Endothelial cell of umbilical vein (primary cell): ENCODE data around the gene CYP3A4. TPM values are rescaled to one million over a fixed set of nuclear protein-coding genes. Genes with fewer than 3 reads are reported as not detected.
"Not testable (repeated sequence)": the region's sequence is repeated elsewhere in the genome, so short reads cannot be mapped to it uniquely, and the experiment has no call there.

Source experiments
- BruUV-seq: library from RNA; stranded (reverse); fragments of 400-500 nt; replicated peaks from 2 replicates; lab custom pipeline; 2021; lab: Mats Ljungman, UMichigan
- CTCF ChIA-PET: fragments of 300-600, 350-600 bp; sonication (Branson Sonifier 250); formaldehyde crosslinking; loops from one replicate; lab custom pipeline; 2021; ENCODE audit warnings: antibody characterized with exemption, inconsistent platforms; lab: Charles Lee
- POLR2A ChIA-PET: fragments of 300-600, 350-600 bp; sonication (Branson Sonifier 250); formaldehyde crosslinking; loops from one replicate; lab custom pipeline; 2021; ENCODE audit warnings: antibody characterized with exemption, inconsistent platforms; lab: Charles Lee
- DNase-seq: peaks from one replicate; pipeline ENCODE4 v3.0.0-alpha.2; 2011; ENCODE audit warnings: low read depth, low spot score
- FAIRE-seq: peaks from 2 replicates; lab custom pipeline; 2011; peaks lifted over from hg19 to GRCh38; lab: Jason Lieb, UNC
- H2AFZ ChIP-seq: 2 replicates; pipeline ENCODE4 v1.6.0; 2012; ENCODE audit warnings: low read depth, low read length, control low read depth, inconsistent platforms
- H3K27ac ChIP-seq: 2 replicates; pipeline ENCODE4 v1.5.1; 2011; ENCODE audit warnings: low read depth, mild to moderate bottlenecking, control low read depth, low read length, moderate library complexity; ENCODE audit not compliant: insufficient read depth
- H3K27me3 ChIP-seq, 2 experiments: 2 replicates each; pipeline versions ENCODE4 v1.6.0 to v1.6.1; 2011; ENCODE audit warnings: low read length in 2 of 2, mixed read lengths in 1 of 2; ENCODE audit not compliant: control insufficient read depth in 2 of 2, insufficient read depth in 2 of 2
- H3K36me3 ChIP-seq, 2 experiments: 2 replicates in 1 of 2; 3 replicates in 1 of 2; pipeline ENCODE4 v1.5.1; 2011; ENCODE audit warnings: low read length in 2 of 2, mild to moderate bottlenecking in 1 of 2, moderate library complexity in 1 of 2; ENCODE audit not compliant: control insufficient read depth in 2 of 2, insufficient read depth in 2 of 2; ENCODE audit errors: extremely low read depth in 1 of 2
- H3K4me1 ChIP-seq: 3 replicates; pipeline ENCODE4 v1.5.1; 2011; ENCODE audit warnings: mild to moderate bottlenecking, low read length; ENCODE audit not compliant: control insufficient read depth, insufficient read depth; ENCODE audit errors: extremely low read depth
- H3K4me2 ChIP-seq: 2 replicates; pipeline ENCODE4 v1.6.1; 2011; ENCODE audit warnings: low read length, control low read depth, mixed read lengths; ENCODE audit not compliant: insufficient read depth
- H3K4me3 ChIP-seq, 3 experiments: fragments of 200-600 bp in 1 of 3; sonication (generic), shearing (Covaris generic) in 1 of 3; replicated peaks in 1 of 3; 2 replicates each; pipeline ENCODE4 v1.5.1; 2011 to 2016; ENCODE audit warnings: control low read depth in 3 of 3, low read length in 3 of 3, mild to moderate bottlenecking in 2 of 3, inconsistent platforms in 1 of 3, low read depth in 1 of 3, moderate library complexity in 1 of 3; ENCODE audit not compliant: insufficient read depth in 1 of 3
- H3K79me2 ChIP-seq: 2 replicates; pipeline ENCODE4 v1.6.0; 2012; ENCODE audit warnings: low read length, inconsistent platforms; ENCODE audit not compliant: control insufficient read depth, insufficient read depth
- H3K9ac ChIP-seq: replicated peaks from 2 replicates; pipeline ENCODE3; 2011; ENCODE audit warnings: low read length, control low read depth; ENCODE audit not compliant: insufficient read depth; ENCODE audit errors: extremely low read depth
- H3K9me1 ChIP-seq: replicated peaks from 3 replicates; pipeline ENCODE4 v1.6.0; 2011; ENCODE audit warnings: mild to moderate bottlenecking, low read length; ENCODE audit not compliant: control insufficient read depth, insufficient read depth; ENCODE audit errors: extremely low read depth
- H3K9me3 ChIP-seq: replicated peaks from 2 replicates; pipeline ENCODE4 v1.5.1; 2012; ENCODE audit warnings: low read length, inconsistent platforms; ENCODE audit not compliant: control insufficient read depth, insufficient read depth
- H4K20me1 ChIP-seq: replicated peaks from 2 replicates; pipeline ENCODE3; 2011; ENCODE audit warnings: mild to moderate bottlenecking, low read length; ENCODE audit not compliant: control insufficient read depth, insufficient read depth; ENCODE audit errors: extremely low read depth
- CTCF ChIP-seq, 2 donors: IDR thresholded peaks; 1 replicate in 1 of 2; 2 replicates in 1 of 2; pipeline ENCODE4 v1.5.1; 2011; ENCODE audit warnings: low read length in 2 of 2, mild to moderate bottlenecking in 2 of 2, moderate library complexity in 2 of 2, control low read depth in 1 of 2, inconsistent platforms in 1 of 2, low read depth in 1 of 2; ENCODE audit not compliant: insufficient read depth in 1 of 2; ENCODE audit errors: extremely low read depth in 1 of 2
- EZH2 ChIP-seq: IDR thresholded peaks from 2 replicates; pipeline ENCODE4 v1.6.1; 2012; ENCODE audit warnings: borderline replicate concordance, low read depth, mild to moderate bottlenecking, moderate library complexity, low read length, inconsistent platforms; ENCODE audit not compliant: severe bottlenecking
- FOS ChIP-seq: IDR thresholded peaks from 2 replicates; pipeline ENCODE4 v1.6.1; 2011; ENCODE audit warnings: mild to moderate bottlenecking, low read length, moderate library complexity, borderline replicate concordance; ENCODE audit not compliant: insufficient read depth
- GATA2 ChIP-seq: IDR thresholded peaks from 2 replicates; pipeline ENCODE4 v1.7.0; 2011; ENCODE audit warnings: low read depth, mild to moderate bottlenecking, moderate library complexity, mixed read lengths, low read length; ENCODE audit not compliant: insufficient read length, insufficient read depth
- JUN ChIP-seq: IDR thresholded peaks from 2 replicates; pipeline ENCODE4 v1.6.1; 2011; ENCODE audit warnings: borderline replicate concordance, low read depth; ENCODE audit not compliant: insufficient read length, insufficient read depth
- MYC ChIP-seq: IDR thresholded peaks from one replicate; pipeline ENCODE4 v1.6.1; 2011; ENCODE audit warnings: mild to moderate bottlenecking, low read depth, low read length
- POLR2A ChIP-seq: IDR thresholded peaks from 2 replicates; pipeline ENCODE4 v1.6.1; 2012; ENCODE audit warnings: low read depth, mild to moderate bottlenecking, control low read depth, low read length
- POLR2AphosphoS5 ChIP-seq: IDR thresholded peaks from 2 replicates; pipeline ENCODE4 v1.6.1; 2012; ENCODE audit warnings: low read depth, mild to moderate bottlenecking, control low read depth, low read length, moderate library complexity; ENCODE audit not compliant: insufficient read depth
- dilution Hi-C: fragments of 300-500 bp; cut with MboI; formaldehyde crosslinking; loops from one replicate; pipeline ENCODE4 v1.15.0; 2019; ENCODE audit warnings: low sequenced_read_pairs; ENCODE audit not compliant: extremely low pct_ligation_motif_present
- intact Hi-C: fragments of 100-400 bp; cut with micrococcal nuclease; formaldehyde crosslinking; loops from one replicate; pipeline ENCODE4 v1.10.0; 2022
- polyA plus RNA-seq, 4 experiments: library from polyadenylated mRNA; depleted of rRNA in 3 of 4; stranded (reverse) in 3 of 4; unstranded in 1 of 4; fragments of >200 nt; gene quantifications; 2 replicates each; pipeline versions ENCODE4 v1.2.1 to v1.2.3, GENCODE V29; 2011 to 2012; ENCODE audit warnings: missing spikeins in 1 of 4
- total RNA-seq: library from RNA; stranded (reverse); gene quantifications from 2 replicates; pipeline ENCODE4 v1.2.3, GENCODE V29; 2021
- TF ChIP-seq, protein P1 (sequence below): IDR thresholded peaks from 2 replicates; pipeline ENCODE4 v1.6.1; 2011; ENCODE audit not compliant: insufficient read depth, insufficient read length

CYP3A4 gene
- total and polyA plus RNA-seq, 2 donors (not counting 3 experiments of a cell fraction or from before 2014, with no cell fraction given): not detected

- H3K36me3 ChIP-seq, FAIRE-seq, intact Hi-C loops, H3K9me1 ChIP-seq, H3K9me3 ChIP-seq, CTCF ChIA-PET, H3K27ac ChIP-seq, dilution Hi-C loops, BruUV-seq, POLR2A ChIA-PET, H3K79me2 ChIP-seq, H3K4me1 ChIP-seq, H4K20me1 ChIP-seq, H2AFZ ChIP-seq, H3K4me3 ChIP-seq, H3K4me2 ChIP-seq, H3K9ac ChIP-seq, DNase-seq: not testable (repeated sequence)
- H3K27me3 ChIP-seq: peaks cover 0 to 11% of the 10 kb centered on the region in 2 experiments
Observed at GRCh38 chr7:99773395-99773794, 10.6 kb downstream of the CYP3A4 start.

DNA sequence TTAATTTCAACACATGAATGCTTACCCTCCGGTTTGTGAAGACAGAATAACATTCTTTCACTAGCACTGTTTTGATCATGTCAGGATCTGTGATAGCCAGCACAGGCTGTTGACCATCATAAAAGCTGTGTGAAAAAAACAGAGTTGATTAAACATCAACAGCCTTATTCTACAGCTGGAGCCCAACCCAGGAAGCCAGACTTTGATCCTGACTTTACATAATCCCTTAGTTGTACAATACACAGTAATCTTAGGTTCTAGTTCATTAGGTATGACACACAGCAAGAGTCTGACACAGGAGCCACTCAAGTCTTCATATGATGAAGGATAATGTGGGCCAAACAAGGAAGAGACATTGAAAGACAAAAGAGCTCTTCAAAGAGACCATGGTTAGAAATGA is 11.4 kb downstream of the CYP3A4 start:
- intact Hi-C loops (no loop called here), dilution Hi-C loops (no loop called here)
- Histone ChIP-seq H3K9me3 (no peaks in the 10 kb centered on the region), H3K79me2 (no peaks in the 10 kb centered on the region), H3K9me1 (no peaks in the 10 kb centered on the region), H3K4me3 (no peak overlapping the region), H2AFZ (no peak overlapping the region), H3K27ac (no peak overlapping the region), H3K4me1 (no peaks in the 10 kb centered on the region), H3K9ac (no peak overlapping the region), H3K4me2 (no peak overlapping the region), H4K20me1 (no peaks in the 10 kb centered on the region), H3K36me3 (no peaks in the 10 kb centered on the region), H3K27me3 (peaks cover 0 to 7% of the 10 kb centered on the region in 2 experiments)
- no peak for TF ChIP-seq JUN
- TF ChIP-seq EZH2: no peak
- TF ChIP-seq CTCF (IDR thresholded peaks at IDR 0.05; ENCODE audit: extremely low read depth in 1 of 2, insufficient read depth in 1 of 2, low read depth in 1 of 2, low read length in 2 of 2): no peak
- TF ChIP-seq GATA2: no peak
- no peak for TF ChIP-seq POLR2A
- no peak for TF ChIP-seq MYC
- TF ChIP-seq POLR2AphosphoS5: no peak
- TF ChIP-seq FOS: no peak
- TF ChIP-seq, protein P1, sequence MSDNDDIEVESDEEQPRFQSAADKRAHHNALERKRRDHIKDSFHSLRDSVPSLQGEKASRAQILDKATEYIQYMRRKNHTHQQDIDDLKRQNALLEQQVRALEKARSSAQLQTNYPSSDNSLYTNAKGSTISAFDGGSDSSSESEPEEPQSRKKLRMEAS: no peak
- POLR2A ChIA-PET: no interaction called here
- DNase-seq (no peak), FAIRE-seq (no peak)
- BruUV-seq: no TSS peak
- CTCF ChIA-PET: no interaction called here

- H3K9me1 ChIP-seq, H4K20me1 ChIP-seq, H3K4me3 ChIP-seq, H3K79me2 ChIP-seq, H3K27me3 ChIP-seq, POLR2A ChIA-PET, H3K4me2 ChIP-seq, H2AFZ ChIP-seq, DNase-seq, intact Hi-C loops, CTCF ChIA-PET, dilution Hi-C loops, FAIRE-seq, H3K9me3 ChIP-seq, H3K36me3 ChIP-seq, H3K4me1 ChIP-seq, BruUV-seq, H3K27ac ChIP-seq, H3K9ac ChIP-seq: not testable (repeated sequence)
Observed at GRCh38 chr7:99769494-99769893, 14.5 kb downstream of the CYP3A4 start.
